GM19025 (cell line): ENCODE data around the gene PIK3CA.
"Not testable (repeated sequence)": the region's sequence is repeated elsewhere in the genome, so short reads cannot be mapped to it uniquely, and the experiment has no call there.

ENCODE experiments used
- ATAC-seq: cut with Tn5 transposase; IDR thresholded peaks from one replicate; pipeline ENCODE4 v1.9.1; 2021; ENCODE audit warnings: mild to moderate bottlenecking, low read depth, moderate library complexity; ENCODE audit not compliant: unreplicated experiment

PIK3CA gene

DNA sequence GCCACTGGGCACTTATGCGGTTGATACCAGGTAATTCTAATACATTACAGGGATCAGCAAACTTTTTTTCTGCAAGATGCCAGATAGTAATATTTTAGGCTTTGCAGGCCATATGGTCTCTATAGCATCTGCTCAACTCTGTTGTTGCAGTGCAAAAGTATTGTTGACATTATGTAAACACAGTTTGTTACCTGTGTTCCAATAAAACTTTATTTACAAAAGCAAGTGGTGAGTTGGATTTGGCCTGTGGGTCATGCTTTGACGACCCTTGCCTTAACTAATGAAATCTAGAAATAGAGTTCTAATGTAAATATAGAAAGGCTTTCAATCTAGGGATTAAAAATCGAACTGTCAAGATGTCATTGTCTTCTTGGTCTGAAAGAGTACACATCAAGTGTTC lies 44.4 kb downstream of the PIK3CA start:
- ATAC-seq = no peak

DNA sequence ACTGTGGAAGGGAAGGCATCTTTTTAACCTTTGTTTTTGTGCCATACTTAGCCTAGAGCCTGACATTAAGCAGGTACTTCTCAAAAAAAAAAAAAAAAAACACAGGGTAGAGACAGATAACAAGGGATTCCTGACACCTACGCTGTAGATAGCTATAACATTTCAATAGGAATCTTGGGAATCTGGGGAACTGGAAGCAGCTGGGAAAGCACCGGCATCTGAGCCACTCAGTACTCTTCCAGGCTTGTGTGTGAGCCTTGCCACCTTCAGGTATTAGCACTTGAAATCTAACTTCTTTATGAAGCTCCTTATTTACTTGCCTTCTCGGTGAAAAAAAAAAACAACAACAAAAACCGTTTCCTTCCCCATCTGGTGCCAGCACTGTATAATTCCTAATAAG lies 46.8 kb downstream of the PIK3CA start:
- ATAC-seq = no peak

DNA sequence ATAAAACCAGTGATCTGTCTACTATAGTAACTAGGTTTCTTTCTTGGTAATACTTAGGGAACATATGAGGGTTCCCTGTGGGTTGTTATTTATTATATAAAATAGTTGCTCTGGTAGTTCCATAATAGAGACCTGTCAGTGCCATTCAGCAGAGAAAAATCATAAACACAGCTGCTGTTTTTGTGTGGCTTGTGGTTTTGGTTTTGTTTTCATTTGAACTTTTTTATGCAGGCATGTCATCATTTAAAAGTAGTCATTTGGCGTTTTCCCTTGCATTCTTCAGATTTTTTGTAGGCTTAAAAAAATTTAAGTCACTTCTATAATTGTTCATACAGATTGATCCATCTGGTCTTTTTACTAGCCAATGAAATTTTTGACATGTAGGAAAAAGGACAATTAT lies 47.9 kb downstream of the PIK3CA start:
- peak; percentile 81 for ATAC-seq

DNA sequence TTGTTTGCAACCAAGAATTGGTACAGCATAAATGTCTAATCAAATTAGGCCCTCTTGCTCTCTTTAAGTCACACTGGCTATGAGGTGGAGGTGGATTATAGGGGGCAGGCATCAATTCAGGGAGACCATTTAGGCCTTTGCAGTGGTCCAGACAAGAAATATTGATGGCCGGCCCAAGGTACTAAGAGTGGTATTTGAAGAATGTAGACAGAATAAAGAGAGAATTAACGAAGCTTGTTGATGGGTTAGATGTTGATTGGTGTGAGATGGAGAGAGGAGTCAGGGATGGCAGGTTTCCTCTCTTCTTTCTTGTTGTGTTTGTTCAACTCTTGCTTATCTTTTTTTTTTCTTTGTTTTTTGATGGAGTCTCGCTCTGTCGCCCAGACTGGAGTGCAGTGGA lies 48.5 kb downstream of the PIK3CA start:
- no peak for ATAC-seq

DNA sequence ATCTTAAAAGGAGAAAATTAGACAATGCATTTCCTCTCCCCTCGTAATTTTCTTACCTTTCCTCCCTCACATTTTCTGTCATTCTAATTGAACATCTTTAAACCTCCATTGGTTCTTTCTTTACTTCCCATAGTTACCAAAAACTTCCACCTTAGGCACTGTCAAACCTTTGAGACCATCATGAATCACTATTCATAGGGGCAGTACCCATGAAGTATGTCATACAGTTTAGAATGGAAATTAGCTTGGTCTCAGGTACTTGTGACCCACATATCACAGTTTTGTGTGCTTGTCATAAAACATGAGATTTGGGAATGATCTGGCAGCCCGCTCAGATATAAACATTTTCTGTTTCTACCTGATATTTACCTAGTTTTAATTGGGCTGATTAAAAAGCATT lies 52.6 kb downstream of the PIK3CA start:
- ATAC-seq = no peak

DNA sequence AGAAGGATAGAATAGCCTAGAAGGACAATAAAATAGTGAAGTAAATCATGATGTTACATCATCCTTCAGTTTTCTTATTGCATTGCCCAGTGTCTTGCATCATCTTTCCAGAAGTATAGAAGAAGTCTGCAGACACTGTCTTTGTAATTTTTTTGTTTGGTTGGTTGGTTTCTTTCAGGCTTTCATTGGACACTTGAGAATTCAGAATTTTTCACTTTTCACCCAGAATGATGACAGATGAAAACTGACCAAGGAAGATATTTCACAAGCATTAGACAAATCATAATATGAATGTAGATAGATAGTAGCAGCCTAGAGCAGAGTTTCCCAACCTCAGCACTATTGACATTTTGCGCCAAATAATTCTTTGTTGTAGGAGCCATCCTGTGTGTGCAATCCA lies 67.4 kb downstream of the PIK3CA start:
- ATAC-seq = not testable (repeated sequence)

DNA sequence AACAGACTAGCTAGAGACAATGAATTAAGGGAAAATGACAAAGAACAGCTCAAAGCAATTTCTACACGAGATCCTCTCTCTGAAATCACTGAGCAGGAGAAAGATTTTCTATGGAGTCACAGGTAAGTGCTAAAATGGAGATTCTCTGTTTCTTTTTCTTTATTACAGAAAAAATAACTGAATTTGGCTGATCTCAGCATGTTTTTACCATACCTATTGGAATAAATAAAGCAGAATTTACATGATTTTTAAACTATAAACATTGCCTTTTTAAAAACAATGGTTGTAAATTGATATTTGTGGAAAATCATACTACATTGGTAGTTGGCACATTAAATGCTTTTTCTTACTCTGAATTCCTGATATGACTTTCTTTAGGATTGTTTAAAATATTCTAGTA lies 70.1 kb downstream of the PIK3CA start:
- ATAC-seq = not testable (repeated sequence)

DNA sequence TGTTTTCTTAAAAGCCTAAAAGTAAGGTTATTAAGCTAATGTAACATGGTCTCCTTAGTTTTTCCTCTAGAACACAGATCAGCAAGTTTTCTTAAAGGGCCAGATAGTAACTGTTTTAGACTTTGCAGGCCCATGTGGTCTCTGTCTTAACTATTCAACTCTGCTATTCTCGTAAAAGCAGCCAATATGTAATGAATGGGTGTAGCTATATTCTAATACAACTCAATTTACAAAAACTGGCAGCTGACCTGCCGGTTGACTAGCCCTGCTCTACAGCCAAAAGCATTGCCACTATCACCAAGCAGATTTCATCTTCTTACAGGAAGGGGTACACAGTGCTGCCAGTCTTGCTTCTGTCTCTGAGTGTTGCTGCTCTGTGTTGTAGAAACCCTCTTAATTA lies 75.4 kb downstream of the PIK3CA start:
- ATAC-seq = no peak

DNA sequence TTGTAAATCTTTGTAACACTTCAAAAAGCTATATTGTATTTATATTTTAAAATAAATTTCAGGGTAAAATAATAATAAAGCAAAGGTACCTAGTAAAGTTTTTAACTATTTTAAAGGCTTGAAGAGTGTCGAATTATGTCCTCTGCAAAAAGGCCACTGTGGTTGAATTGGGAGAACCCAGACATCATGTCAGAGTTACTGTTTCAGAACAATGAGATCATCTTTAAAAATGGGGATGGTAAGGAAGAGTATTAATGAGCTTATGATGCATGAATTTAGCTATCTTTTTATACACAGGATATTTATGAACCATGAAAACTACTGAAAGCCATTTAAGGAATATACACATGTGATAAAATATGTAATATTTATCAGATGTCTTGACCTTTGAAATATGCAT lies 76.4 kb downstream of the PIK3CA start:
- ATAC-seq = no peak

DNA sequence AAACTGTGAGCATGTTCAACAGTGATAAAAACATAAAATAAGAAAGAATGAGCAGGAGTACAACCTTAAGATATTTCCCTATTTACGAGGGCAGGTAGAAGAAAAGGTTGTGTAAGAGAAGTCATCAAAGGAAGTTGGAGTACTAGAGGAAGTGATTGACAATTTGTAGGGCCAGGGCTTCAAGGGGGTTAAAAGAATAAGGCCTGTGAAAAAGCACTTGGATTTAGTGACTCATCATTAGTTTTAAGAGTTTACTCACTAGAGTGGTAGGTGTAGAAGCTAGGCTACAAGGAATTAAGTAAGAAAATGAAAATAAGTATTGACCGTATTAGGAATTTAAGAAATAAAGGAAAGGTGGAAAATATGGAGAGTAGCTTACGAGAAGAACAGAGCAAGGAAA lies 79.2 kb downstream of the PIK3CA start:
- no peak for ATAC-seq

DNA sequence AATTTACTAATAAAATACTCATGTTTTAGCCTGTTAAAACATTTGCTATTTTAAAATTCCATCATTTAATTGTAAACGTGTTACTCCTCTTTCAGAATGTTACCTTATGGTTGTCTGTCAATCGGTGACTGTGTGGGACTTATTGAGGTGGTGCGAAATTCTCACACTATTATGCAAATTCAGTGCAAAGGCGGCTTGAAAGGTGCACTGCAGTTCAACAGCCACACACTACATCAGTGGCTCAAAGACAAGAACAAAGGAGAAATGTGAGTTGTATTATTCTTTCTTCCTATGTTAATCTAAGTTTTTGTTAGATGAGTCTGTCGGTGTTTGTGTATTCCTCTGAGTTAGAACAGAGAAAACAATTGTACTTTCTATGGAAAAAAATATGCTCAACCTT lies 81.0 kb downstream of the PIK3CA start:
- ATAC-seq = no peak

DNA sequence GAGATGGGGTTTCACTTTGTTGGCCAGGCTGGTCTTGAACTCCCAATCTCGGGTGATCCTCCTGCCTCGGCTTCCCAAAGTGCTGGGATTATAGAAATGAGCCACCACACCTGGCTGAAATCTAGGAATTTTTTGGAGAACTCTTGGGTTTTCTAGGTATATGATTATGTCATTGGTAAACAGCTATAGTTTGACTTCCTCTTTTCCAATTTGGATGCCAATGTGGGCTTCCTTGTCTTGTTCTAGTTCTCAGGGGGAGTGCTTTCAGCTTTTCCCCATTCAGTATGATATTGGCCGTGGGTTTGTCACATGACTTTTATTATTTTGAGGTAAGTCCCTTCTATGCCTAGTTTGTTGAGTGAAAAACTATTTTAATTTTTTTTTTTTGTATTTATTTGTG lies 84.9 kb downstream of the PIK3CA start:
- ATAC-seq = no peak

DNA sequence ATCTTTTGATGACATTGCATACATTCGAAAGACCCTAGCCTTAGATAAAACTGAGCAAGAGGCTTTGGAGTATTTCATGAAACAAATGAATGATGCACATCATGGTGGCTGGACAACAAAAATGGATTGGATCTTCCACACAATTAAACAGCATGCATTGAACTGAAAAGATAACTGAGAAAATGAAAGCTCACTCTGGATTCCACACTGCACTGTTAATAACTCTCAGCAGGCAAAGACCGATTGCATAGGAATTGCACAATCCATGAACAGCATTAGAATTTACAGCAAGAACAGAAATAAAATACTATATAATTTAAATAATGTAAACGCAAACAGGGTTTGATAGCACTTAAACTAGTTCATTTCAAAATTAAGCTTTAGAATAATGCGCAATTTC lies 86.0 kb downstream of the PIK3CA start:
- no peak for ATAC-seq

DNA sequence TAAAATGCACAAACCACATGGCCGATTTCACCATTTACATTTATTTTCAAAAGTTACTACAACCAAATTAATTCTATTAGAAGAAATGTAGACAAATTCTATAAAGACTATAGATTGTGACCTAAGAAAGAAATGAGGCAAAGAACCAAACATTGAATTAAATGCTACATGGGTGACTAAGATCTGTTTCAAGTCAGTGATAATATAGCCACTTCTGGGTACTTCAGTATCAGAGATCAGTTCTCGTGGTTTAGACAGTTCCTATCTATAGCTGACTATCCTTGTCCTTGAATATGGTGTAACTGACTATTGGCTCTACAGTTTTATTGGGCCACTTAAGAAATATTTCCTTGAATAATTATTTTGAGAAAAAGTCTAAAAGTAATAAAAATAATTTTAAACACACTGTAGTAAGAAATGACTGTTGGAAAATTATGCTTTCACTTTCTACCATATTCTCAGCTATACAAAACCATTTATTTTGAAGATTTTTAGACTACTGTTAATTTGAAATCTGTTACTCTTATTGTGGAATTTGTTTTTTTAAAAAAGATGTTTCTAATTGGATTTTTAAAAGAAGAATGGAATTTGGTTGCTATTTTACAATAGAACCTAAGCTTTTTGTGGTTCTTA lies 88.6 kb downstream of the PIK3CA start:
- ATAC-seq = peak; percentile 63

DNA sequence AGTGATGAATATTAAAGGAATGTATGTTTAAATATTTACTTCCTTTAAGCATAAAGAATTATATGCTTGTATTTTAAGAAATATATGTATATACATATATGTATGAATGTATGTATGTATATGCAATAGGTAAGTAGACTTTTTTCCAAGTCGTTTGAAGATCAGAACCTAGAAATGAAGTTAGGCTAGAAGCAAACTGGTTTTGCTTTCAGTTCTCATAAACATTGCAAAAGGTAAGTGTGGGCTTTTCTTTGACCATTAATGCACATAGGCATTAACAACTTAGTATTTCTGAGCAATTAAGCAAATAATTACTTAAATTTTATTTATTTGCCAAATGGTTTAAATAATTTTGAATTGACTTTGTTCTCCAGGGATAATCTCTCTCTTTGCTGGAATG lies 92.1 kb downstream of the PIK3CA start:
- ATAC-seq = not testable (repeated sequence)

DNA sequence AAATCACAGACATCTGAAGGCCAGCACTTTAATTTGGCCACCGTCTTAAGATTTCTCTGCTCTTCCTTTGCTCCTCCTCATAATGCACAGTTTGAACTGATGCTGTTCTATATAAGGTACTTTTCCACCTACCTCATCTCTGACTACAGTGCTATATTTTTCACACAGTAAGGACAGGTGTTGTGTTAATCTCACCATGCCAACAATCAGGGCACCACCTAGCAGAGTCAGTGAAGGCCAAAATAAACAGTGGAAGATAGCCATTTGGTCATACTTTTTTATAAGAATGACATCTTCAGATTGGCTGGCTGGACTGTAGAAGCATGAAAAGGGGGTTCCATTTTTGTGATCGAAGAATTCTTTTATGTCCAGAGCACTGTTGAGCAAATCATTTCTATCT lies 94.7 kb downstream of the PIK3CA start:
- not testable (repeated sequence) for ATAC-seq

DNA sequence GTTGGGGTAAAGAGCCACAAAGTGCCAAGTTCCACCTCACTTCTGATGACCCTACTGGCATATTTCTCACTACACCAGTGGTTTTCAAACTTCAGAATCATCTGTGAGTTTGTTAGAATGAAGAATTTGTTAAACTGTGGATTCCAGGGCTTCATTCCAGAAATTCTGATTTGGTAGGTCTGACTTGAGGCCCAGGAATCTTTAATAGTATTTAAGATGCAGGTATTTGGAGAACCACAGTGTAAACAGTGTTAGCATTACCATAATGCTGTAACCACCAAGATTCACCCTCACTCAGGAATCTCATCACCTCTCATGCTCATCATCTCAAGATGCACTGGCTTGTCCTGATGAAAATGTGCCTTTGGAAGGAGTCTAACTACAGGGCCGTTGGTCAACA lies 96.7 kb downstream of the PIK3CA start:
- ATAC-seq = no peak

DNA sequence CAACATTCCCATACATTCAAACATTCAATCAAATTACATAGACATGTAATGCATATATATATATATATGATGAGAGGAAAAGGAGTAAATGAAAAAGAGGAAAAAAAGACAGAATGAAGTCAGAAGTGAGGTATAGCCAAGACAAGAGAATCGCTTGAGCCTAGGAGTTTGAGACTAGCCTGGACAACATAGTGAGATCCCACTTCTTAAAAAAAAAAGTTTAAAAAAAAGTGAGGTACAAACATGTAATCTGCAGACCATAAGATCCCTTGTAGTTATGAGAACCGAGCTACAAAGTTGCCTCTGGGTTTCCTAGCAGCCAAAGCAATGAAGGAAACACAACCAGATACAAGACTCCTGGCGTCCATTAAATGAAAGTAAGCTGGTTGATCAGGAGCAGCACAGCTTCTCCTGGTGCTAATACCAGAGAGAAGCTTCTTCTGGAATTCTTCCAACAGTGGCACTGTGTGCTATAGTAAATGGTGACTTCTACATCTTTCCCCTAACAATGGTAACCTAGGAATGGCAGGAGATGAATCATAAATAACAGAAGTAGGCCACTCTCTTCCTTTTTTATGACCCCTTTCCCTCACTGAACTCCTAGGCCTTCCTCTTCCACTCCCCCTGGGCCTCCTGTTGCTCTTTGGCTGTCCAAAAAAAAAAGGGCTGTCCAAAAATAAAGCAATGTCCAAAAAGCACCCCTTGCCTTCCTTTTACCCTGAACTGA lies 99.3 kb downstream of the PIK3CA start:
- ATAC-seq = no peak

DNA sequence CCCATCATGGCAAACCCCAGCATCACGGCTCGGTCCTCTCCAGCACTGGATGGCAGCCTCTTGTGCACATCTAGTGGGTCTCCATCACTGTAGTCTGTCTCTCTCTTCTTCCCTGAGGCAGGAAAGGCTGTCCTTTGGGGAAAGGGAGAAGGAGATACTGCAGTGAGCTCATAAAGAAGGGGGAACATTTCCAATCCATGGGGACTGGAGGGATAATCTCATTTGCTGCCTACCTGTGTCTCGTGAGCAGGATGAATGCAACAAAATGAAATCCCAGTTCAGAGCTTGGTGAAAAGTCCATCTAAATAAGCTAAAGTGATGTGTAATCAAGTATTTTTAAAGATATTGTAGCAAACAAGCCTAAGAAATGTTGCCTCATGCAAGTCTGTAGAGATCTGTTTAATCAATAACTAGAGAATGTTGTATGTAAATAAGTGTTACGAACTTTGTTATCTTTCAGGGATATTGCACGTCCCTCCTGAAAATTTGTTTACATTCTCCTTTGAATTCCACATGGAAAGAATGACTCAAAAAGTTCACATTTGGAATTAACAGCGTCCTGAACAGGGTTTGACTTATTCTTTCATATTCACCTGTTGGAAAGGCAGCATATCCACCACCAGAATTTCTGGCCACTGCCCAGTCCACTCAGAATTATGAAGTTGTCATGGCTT lies 102.8 kb downstream of the PIK3CA start, which contains the start of gene KCNMB3:
KCNMB3 (minus strand) TSS at position 312 of the 674 bp plus-strand sequence; CDS start at position 188, 124 bp downstream.
- ATAC-seq = no peak

DNA sequence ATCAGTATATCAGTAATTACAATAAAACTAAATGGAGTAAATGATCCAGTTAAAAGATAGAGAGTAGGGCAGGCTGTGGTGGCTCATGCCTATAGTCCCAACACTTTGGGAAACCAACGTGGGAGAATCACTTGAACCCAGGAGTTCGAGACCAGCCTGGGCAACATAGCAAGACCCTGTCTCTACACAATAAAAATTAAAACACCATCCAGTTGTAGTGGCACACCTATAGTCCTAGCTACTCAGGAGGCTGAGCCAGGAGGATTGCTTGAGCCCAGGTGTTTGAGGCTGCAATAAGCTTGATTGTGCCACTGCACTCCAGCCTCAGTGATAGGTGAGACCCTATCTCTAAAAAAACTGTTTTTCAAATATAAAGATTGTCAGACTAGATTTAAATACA lies 108.7 kb downstream of the PIK3CA start:
- ATAC-seq = no peak

DNA sequence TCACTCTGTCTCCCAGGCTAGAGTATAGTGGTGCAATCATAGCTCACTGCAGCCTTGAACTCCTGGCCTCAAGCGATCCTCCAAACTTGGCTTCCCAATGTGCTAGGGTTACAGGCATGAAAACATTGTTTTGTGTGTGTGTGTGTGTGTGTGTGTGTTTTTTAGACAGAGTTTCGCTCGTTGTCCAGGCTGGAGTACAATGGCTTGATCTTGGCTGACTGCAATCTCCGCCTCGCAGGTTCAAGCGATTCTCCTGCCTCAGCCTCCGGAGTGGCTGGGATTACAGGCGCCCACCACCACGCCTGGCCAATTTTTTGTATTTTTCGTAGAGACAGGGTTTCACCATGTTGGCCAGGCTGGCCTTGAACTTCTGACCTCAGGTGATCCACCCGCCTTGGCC lies 109.6 kb downstream of the PIK3CA start:
- not testable (repeated sequence) for ATAC-seq

DNA sequence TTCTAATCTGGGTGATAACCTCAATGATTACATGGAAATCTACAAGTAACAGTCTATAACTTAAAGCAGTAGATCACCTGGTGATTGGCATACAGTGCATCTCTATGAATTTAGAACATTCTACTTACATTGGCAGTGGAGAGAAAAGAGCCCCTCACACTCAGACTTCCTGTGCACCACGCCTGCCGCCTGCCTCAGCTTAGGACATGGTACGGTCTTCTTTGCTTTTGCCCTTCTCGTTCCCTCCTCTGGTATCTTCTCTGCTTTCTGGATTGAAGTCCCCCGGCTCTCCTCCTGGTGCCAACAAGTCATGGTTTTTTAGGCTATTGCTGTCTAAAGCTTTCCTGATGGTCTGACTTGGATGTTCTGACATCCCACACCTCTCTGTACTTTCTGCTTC lies 110.7 kb downstream of the PIK3CA start:
- no peak for ATAC-seq
